ENCODE data around the gene RANBP6.

The RANBP6 gene

DNA sequence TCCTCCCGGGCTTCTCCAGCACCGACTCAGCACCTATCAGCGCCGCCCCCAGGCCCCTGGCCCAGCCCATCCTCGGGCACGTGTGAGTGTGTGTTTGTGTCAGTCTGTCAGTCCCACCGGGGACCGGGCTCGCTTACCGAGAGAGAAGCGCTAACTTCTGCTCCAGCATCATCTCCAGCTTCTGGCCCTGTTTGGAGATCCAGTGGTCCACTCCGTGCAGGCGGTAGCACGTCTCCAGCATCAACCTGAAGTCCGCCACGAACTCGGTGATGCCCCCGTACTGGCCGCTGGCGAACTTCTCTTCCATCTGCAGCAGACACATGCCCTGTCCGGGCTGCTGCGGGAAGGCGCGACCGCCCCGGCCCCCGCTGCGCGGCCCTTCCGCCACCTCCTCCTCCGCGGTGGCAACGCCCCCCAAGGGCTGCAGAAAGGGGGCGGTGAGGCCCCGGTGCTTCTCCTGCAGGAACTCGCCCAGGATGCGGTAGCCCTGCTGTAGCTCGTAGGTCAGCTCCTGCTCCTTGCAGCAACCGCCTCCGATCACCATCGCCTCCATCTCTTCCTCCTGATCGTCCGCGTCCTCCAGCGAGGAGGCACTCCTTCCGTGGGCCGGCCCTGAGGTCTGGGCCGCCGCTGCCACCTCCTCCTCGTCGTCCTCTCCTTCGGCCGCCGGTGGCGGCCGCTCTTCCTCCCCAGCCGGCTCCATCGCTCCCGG is 8.2 kb downstream of the RANBP6 start:
- peak; percentile 97 for DNase-seq

DNA sequence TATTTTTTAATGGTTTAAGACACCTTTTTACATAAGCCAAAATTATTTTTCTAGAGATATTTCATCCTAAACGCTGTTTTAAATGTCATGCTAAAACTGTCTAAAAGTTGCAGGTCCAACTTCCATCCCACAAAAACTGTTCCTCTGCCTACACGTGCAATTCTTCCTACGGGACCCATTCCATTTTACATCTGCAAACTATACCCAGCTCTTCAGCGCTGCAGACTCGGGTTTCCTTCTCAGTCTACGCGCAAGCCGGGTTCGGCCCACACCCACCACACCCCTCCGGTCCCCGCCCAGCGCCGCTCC is 8.7 kb downstream of the RANBP6 start:
- DNase-seq = no peak

DNA sequence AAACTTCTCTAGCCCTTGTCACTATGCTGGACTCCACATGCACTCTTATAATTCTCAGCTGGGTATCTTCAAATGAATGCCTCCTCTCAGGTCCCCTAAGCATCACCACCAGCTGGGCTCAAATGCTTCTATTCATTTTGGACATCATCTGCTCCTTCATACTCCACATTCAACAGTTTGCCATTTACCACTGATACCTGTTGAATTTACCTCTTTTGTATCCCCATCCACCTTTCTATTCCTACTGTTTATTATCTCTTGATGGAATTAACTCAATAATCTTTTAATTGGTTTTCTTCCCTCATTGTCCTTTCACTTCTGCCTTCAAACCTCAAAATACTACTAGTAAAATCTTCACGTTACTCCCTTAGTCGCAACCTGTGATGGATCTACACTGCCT is 14.5 kb downstream of the RANBP6 start:
- DNase-seq = no peak

DNA sequence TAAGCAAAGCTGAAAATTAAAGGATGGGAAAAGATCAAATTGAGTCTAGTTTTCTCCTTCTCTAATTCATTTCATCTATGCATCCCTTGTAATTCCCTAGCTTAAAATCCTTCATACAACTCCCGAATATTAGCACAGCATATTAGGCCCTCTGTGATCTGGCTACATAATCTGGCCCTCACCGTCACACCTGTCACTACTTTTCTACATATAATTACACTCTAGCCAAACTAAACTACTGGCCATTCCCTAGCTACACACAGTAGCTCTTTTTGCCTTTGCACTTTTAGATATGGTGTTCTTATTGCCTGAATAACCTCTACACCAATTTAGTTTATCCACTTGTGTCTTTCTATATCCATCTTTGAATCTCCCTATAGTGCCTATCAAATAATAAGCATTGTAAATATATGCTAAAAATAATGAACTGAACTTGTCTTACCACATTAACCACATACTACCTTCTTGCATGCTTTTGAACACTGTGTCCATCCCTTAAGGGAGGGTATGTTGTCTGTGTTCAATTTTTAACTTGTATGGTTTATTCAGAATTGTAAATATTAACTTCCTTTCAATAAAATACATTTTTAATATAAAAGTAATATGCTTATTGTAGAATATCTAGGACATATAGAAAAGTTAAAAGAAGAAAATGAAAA is 15.9 kb downstream of the RANBP6 start:
- no peak for DNase-seq

- DNase-seq = no peak
Measured at GRCh38 chr9:5994493-5994892, 20.9 kb downstream of the RANBP6 start.

DNA sequence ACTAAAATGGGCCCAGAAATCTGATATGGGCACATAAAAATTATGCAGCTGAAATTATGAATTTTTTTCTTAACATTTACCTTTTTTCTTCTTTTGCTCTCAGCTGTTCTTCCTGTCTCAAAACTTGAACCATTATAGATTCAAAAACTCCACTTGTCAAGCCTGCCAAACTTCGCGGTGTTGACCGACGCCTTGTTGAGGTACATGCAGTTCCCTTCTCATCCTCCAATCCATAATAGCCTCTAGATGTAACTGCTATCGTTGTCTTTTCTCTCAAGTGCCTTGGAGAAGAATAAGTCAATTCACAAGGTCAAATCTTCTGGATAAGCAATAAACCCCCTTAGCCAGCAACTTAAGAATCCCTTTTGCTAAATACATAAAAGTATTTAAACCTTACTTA is 27.2 kb downstream of the RANBP6 start:
- no peak for DNase-seq

GRCh38 chr9:5983042-5983441 is 32.4 kb downstream of the RANBP6 start:
- DNase-seq = no peak

DNA sequence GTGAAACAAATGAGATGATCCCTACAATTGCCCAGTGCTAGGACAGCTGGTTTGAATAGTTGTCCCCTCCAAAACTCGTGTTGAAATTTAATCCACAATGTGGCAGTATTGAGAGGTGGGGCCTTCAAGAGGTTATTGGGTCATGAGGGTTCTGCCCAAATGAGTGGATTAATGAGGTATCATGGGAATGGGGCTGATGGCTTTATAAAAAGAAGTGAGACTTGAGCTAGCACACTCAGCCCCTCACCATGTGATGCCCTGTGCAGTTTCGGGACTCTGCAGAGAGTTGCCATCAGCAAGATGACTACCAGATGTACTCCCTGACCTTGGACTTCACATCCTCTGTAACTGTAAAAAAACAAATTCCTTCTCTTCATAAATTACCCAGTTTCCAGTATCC is 33.1 kb downstream of the RANBP6 start:
- DNase-seq = no peak

GRCh38 chr9:5978523-5978922 is 36.9 kb downstream of the RANBP6 start:
- DNase-seq = no peak

GRCh38 chr9:5976674-5977397 is 38.6 kb downstream of the RANBP6 start:
- DNase-seq = no peak

DNA sequence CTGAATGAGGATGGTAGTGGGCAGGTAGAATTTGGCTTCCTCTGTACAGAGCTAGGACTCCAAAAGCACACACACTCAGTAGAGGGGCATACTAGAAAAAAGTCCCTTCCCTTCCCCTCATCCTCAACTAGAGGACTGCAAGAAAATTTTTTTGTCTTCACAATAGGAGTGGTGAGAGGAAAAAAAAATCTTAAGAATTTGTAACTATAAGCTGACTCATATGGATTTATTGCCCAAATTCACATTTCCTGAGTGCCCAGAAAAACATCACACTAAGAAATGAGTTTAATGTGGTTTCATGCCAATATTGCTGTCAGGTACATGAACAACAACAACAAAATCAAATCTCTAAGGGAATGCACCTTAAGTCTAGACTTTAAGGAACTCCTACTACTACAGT is 43.7 kb downstream of the RANBP6 start:
- no peak for DNase-seq

Data from activated CD4-positive, alpha-beta T cell treated with anti-CD3 and anti-CD28 coated beads, Interleukin-2, amount 50 U/mL, for 1 hour (primary cell).